Fibroblast of lung (primary cell): ENCODE measurements around the gene AKAP7. TPM values are rescaled to one million over a fixed set of nuclear protein-coding genes. Genes with fewer than 3 reads are reported as not detected.

Experiments used
- DNase-seq, 2 donors: peaks; one replicate each; pipeline versions ENCODE4 v3.0.0 to v3.0.0-alpha.2; 2010; ENCODE audit warnings: low read depth in 2 of 2
- H2AFZ ChIP-seq: 2 replicates; pipeline ENCODE4 v1.5.1; 2012; ENCODE audit warnings: low read length, control low read depth, inconsistent platforms
- H3K27ac ChIP-seq: 2 replicates; pipeline ENCODE4 v1.5.1; 2011; ENCODE audit warnings: low read length, control low read depth; ENCODE audit not compliant: insufficient read depth
- H3K27me3 ChIP-seq: 2 replicates; pipeline ENCODE4 v1.5.1; 2011; ENCODE audit warnings: mild to moderate bottlenecking, low read length; ENCODE audit not compliant: control insufficient read depth, insufficient read depth
- H3K36me3 ChIP-seq: 2 replicates; pipeline ENCODE4 v1.5.1; 2011; ENCODE audit warnings: low read length; ENCODE audit not compliant: control insufficient read depth, insufficient read depth
- H3K4me1 ChIP-seq: 2 replicates; pipeline ENCODE4 v1.5.1; 2011; ENCODE audit warnings: low read length; ENCODE audit not compliant: control insufficient read depth, insufficient read depth; ENCODE audit errors: extremely low read depth
- H3K4me2 ChIP-seq: 2 replicates; pipeline ENCODE4 v1.5.1; 2011; ENCODE audit warnings: low read length, control low read depth; ENCODE audit not compliant: insufficient read depth; ENCODE audit errors: extremely low read depth
- H3K4me3 ChIP-seq, 4 experiments: fragments of 200-600 bp in 1 of 4; sonication (generic) in 1 of 4; replicated peaks in 1 of 4; 2 replicates each; pipeline ENCODE4 v1.5.1; 2011 to 2016; ENCODE audit warnings: low read length in 4 of 4, low read depth in 3 of 4, mild to moderate bottlenecking in 3 of 4, control low read depth in 2 of 4, inconsistent platforms in 1 of 4, mixed read lengths in 1 of 4; ENCODE audit not compliant: insufficient read depth in 1 of 4; ENCODE audit errors: control extremely low read depth in 1 of 4
- H3K79me2 ChIP-seq: 2 replicates; pipeline ENCODE4 v1.5.1; 2012; ENCODE audit warnings: mild to moderate bottlenecking, low read length, inconsistent platforms; ENCODE audit not compliant: control insufficient read depth, insufficient read depth
- H3K9ac ChIP-seq: 2 replicates; pipeline ENCODE4 v1.5.1; 2011; ENCODE audit warnings: mild to moderate bottlenecking, low read length, control low read depth; ENCODE audit not compliant: insufficient read depth
- H3K9me3 ChIP-seq: 2 replicates; pipeline ENCODE4 v1.5.1; 2012; ENCODE audit warnings: low read depth, low read length; ENCODE audit not compliant: control insufficient read depth, insufficient read depth
- H4K20me1 ChIP-seq: 2 replicates; pipeline ENCODE4 v1.5.1; 2011; ENCODE audit warnings: low read length; ENCODE audit not compliant: control insufficient read depth, insufficient read depth; ENCODE audit errors: extremely low read depth
- CTCF ChIP-seq, 2 donors: IDR thresholded peaks in 1 of 2; conservative IDR thresholded peaks in 1 of 2; 1 replicate in 1 of 2; 2 replicates in 1 of 2; pipeline ENCODE4 v1.5.1; 2011 to 2012; ENCODE audit warnings: low read length in 2 of 2, control low read depth in 1 of 2, inconsistent platforms in 1 of 2, low read depth in 1 of 2, mild to moderate bottlenecking in 1 of 2
- EZH2 ChIP-seq: IDR thresholded peaks from 2 replicates; pipeline ENCODE4 v1.5.1; 2012; ENCODE audit warnings: low read length, control low read depth, mild to moderate bottlenecking; ENCODE audit errors: missing control alignments
- polyA plus RNA-seq, 2 donors: library from polyadenylated mRNA; depleted of rRNA in 1 of 2; stranded (reverse) in 1 of 2; unstranded in 1 of 2; fragments of >200 nt; gene quantifications; 2 replicates each; pipeline ENCODE4 v1.2.1, GENCODE V29; 2011 to 2012; ENCODE audit warnings: missing spikeins in 1 of 2
- total RNA-seq: library from RNA; depleted of rRNA; stranded (reverse); fragments of >200 nt; gene quantifications from 2 replicates; pipeline ENCODE4 v1.2.1, GENCODE V29; 2014

The AKAP7 gene
- total and polyA plus RNA-seq, 2 donors (not counting 1 experiment from before 2014, with no cell fraction given) = 3.1 to 5.8 TPM

DNA sequence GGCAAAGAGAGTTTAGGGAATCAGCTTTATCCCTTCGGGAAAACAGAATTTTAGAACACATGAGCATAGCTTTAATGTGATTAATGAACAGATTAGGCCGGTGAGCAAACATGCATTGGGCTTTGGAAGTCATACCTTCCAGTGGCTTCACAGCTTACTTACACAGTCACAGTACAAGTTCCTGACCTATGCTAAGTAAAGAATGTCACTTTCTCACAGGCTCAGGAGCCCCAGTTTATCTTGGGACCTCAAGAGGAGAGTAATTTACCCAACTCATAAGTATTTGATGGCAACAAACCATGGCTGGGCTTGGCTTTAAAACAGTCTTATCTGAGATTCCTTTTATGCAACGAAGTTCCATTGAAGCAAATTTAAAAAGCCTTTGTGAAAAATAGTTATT, 195.9 kb downstream of the AKAP7 start:
- H3K27me3 ChIP-seq = peaks cover 5% of the 10 kb centered on the region
- TF ChIP-seq CTCF (conservative IDR thresholded peaks at IDR 0.05 in 1 of 2, IDR thresholded peaks at IDR 0.05 in 1 of 2; ENCODE audit: low read depth in 1 of 2, low read length in 2 of 2) (no peak), EZH2 (no peak)
- H3K36me3 ChIP-seq = no peaks in the 10 kb centered on the region
- H3K4me3 ChIP-seq = no peak overlapping the region
- DNase-seq = peak in 1 of 2 donors; percentile 25
- no peak overlapping the region for H3K27ac ChIP-seq
- H3K4me1 ChIP-seq = no peaks in the 10 kb centered on the region
- no peak overlapping the region for H3K4me2 ChIP-seq
- no peaks in the 10 kb centered on the region for H3K79me2 ChIP-seq
- no peak overlapping the region for H2AFZ ChIP-seq
- H3K9ac ChIP-seq = no peak overlapping the region
- no peaks in the 10 kb centered on the region for H4K20me1 ChIP-seq
- no peaks in the 10 kb centered on the region for H3K9me3 ChIP-seq

DNA sequence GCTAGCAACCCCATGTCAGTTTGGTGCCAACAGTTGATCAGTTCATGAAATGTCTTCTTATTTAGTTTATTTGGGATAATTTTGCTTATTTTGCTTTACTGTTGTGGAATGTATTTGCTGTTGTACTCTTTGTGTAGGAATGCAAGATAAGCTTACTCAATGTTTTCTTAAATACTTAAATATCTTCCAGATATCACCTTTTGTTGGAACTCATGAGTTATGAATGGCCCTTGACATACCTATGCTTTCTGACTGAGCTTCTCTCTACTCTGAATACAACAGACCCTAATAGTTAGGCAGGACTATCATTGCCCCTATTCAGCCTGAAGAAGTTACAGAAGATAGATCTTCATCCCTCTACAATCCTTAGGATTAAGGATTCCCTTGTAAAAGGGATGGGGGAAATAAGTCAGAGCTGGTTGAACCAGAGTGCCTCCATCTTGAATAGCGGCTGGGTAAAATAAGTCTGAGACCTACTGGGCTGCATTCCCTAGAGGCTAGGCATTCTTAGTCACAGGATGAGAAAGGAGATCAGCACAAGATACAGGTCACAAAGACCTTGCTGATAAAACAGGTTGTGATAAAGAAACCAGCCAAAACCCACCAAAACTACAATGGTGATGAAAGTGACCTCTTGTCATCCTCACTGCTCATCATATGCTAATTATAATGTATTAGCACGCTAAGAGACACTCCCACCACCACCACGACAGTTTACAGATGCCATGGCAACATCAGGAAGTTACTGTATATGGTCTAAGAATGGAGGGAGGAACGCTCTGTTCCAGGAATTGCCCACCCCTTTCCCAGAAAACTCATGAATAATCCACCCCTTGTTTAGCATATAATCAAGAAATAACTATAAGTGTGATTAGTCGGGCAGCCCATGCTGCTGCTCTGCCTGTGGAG, 196.9 kb downstream of the AKAP7 start:
- no peaks in the 10 kb centered on the region for H3K36me3 ChIP-seq
- H3K4me3 ChIP-seq = no peak overlapping the region
- no peaks in the 10 kb centered on the region for H3K79me2 ChIP-seq
- H3K4me1 ChIP-seq = no peaks in the 10 kb centered on the region
- TF ChIP-seq CTCF (conservative IDR thresholded peaks at IDR 0.05 in 1 of 2, IDR thresholded peaks at IDR 0.05 in 1 of 2; ENCODE audit: low read depth in 1 of 2, low read length in 2 of 2) (no peak), EZH2 (no peak)
- DNase-seq = no peak
- H3K9me3 ChIP-seq = no peaks in the 10 kb centered on the region
- H4K20me1 ChIP-seq = no peaks in the 10 kb centered on the region
- no peak overlapping the region for H3K4me2 ChIP-seq
- no peak overlapping the region for H3K27ac ChIP-seq
- no peak overlapping the region for H2AFZ ChIP-seq
- no peak overlapping the region for H3K9ac ChIP-seq
- peaks cover 5% of the 10 kb centered on the region for H3K27me3 ChIP-seq

Other genes with a start within 250 kb of the AKAP7 start
- 68.3 and 113 TPM in 2 replicates for gene EPB41L2, start 72.2 kb upstream of the AKAP7 start, total RNA-seq
- gene EPB41L2, start 72.2 kb upstream of the AKAP7 start, polyA plus RNA-seq = 146 and 264 TPM in 2 replicates